ENCODE data around the gene BRME1. TPM values are rescaled to one million over a fixed set of nuclear protein-coding genes. Genes with fewer than 3 reads are reported as not detected.

BRME1 gene
- total RNA-seq, 1 experiment from 2014 or later, result 1.5 TPM

- peaks cover 17% of the 10 kb centered on the region for H3K4me1 Mint-ChIP-seq (ENCODE audit: low read depth, unreplicated experiment)
- intact Hi-C loops (cut with micrococcal nuclease; ENCODE audit: unreplicated experiment), result no loop called here
- CTCF ChIA-PET, result no interaction called here
- no TSS peak for BruUV-seq (replicated peaks)
- H3K27ac Mint-ChIP-seq (ENCODE audit: unreplicated experiment), result no peak overlapping the region
- peaks cover 19% of the 10 kb centered on the region for H3K36me3 Mint-ChIP-seq (ENCODE audit: insufficient read depth, unreplicated experiment)
- TF ChIP-seq CTCF (IDR thresholded peaks at IDR 0.05; ENCODE audit: unreplicated experiment), result no peak
- H3K27me3 Mint-ChIP-seq (ENCODE audit: unreplicated experiment), result peaks cover 33% of the 10 kb centered on the region
- H3K4me3 Mint-ChIP-seq (ENCODE audit: low read depth, unreplicated experiment), result no peak overlapping the region
- no peaks in the 10 kb centered on the region for H3K9me3 Mint-ChIP-seq (ENCODE audit: low read depth, unreplicated experiment)
- DNase-seq, result no peak
Measured at GRCh38 chr19:13932911-13933393, 27.0 kb upstream of the BRME1 start.

GRCh38 chr19:13932149-13932637 lies 26.3 kb upstream of the BRME1 start:
- BruUV-seq (replicated peaks), result no TSS peak
- Mint-ChIP-seq H3K27ac (ENCODE audit: unreplicated experiment) (no peak overlapping the region), H3K4me1 (ENCODE audit: low read depth, unreplicated experiment) (peaks cover 11% of the 10 kb centered on the region), H3K27me3 (ENCODE audit: unreplicated experiment) (peaks cover 25% of the 10 kb centered on the region), H3K4me3 (ENCODE audit: low read depth, unreplicated experiment) (no peak overlapping the region), H3K9me3 (ENCODE audit: low read depth, unreplicated experiment) (no peaks in the 10 kb centered on the region), H3K36me3 (ENCODE audit: insufficient read depth, unreplicated experiment) (peaks cover 19% of the 10 kb centered on the region)
- intact Hi-C loops (cut with micrococcal nuclease; ENCODE audit: unreplicated experiment), result no loop called here
- no peak for DNase-seq
- no peak for TF ChIP-seq CTCF (IDR thresholded peaks at IDR 0.05; ENCODE audit: unreplicated experiment)
- CTCF ChIA-PET, result interaction anchor here (1.1 kb wide), 1 partner anchor 128 kb away, joined by 3 read pairs; no protein-coding TSS in a partner anchor

- H3K4me3 Mint-ChIP-seq (ENCODE audit: low read depth, unreplicated experiment), result no peak overlapping the region
- H3K4me1 Mint-ChIP-seq (ENCODE audit: low read depth, unreplicated experiment), result peaks cover 10% of the 10 kb centered on the region
- no peak overlapping the region for H3K27ac Mint-ChIP-seq (ENCODE audit: unreplicated experiment)
- no peak for DNase-seq
- H3K27me3 Mint-ChIP-seq (ENCODE audit: unreplicated experiment), result peaks cover 20% of the 10 kb centered on the region
- intact Hi-C loops (cut with micrococcal nuclease; ENCODE audit: unreplicated experiment), result no loop called here
- BruUV-seq (replicated peaks), result no TSS peak
- TF ChIP-seq CTCF (IDR thresholded peaks at IDR 0.05; ENCODE audit: unreplicated experiment), result no peak
- H3K36me3 Mint-ChIP-seq (ENCODE audit: insufficient read depth, unreplicated experiment), result peaks cover 19% of the 10 kb centered on the region
- H3K9me3 Mint-ChIP-seq (ENCODE audit: low read depth, unreplicated experiment), result no peaks in the 10 kb centered on the region
- CTCF ChIA-PET, result interaction anchor here (1.1 kb wide), 1 partner anchor 128 kb away, joined by 3 read pairs; no protein-coding TSS in a partner anchor
Measured at GRCh38 chr19:13931391-13932148, 25.7 kb upstream of the BRME1 start.

GRCh38 chr19:13930402-13930801 lies 24.5 kb upstream of the BRME1 start:
- CTCF ChIA-PET, result no interaction called here
- Mint-ChIP-seq H3K4me3 (ENCODE audit: low read depth, unreplicated experiment) (no peak overlapping the region), H3K27me3 (ENCODE audit: unreplicated experiment) (peaks cover 20% of the 10 kb centered on the region), H3K4me1 (ENCODE audit: low read depth, unreplicated experiment) (peaks cover 10% of the 10 kb centered on the region), H3K36me3 (ENCODE audit: insufficient read depth, unreplicated experiment) (peaks cover 19% of the 10 kb centered on the region), H3K27ac (ENCODE audit: unreplicated experiment) (no peak overlapping the region), H3K9me3 (ENCODE audit: low read depth, unreplicated experiment) (no peaks in the 10 kb centered on the region)
- DNase-seq, result no peak
- no peak for TF ChIP-seq CTCF (IDR thresholded peaks at IDR 0.05; ENCODE audit: unreplicated experiment)
- intact Hi-C loops (cut with micrococcal nuclease; ENCODE audit: unreplicated experiment), result no loop called here
- BruUV-seq (replicated peaks), result no TSS peak
